HFF-Myc (cell line): Measurements from ENCODE around the gene CNOT8.

Experiments
- DNase-seq: peaks from one replicate; pipeline ENCODE4 v3.0.0-alpha.2; 2011; ENCODE audit warnings: low read depth; ENCODE audit errors: extremely low read depth
- H3K4me3 ChIP-seq: replicated peaks from 2 replicates; pipeline ENCODE4 v1.5.1; 2011; ENCODE audit warnings: low read depth, mild to moderate bottlenecking, control low read depth, low read length
- CTCF ChIP-seq: IDR thresholded peaks from 2 replicates; pipeline ENCODE4 v1.5.1; 2012; ENCODE audit warnings: mild to moderate bottlenecking, low read depth, low read length, control low read depth; ENCODE audit errors: missing control alignments

Gene CNOT8

GRCh38 chr5:154878642-154879335 is 20.4 kb downstream of the CNOT8 start:
- TF ChIP-seq CTCF: no peak
- no peak overlapping the region for H3K4me3 ChIP-seq
- DNase-seq: no peak

GRCh38 chr5:154881986-154882385 is 23.6 kb downstream of the CNOT8 start:
- no peak overlapping the region for H3K4me3 ChIP-seq
- no peak for DNase-seq
- no peak for TF ChIP-seq CTCF

GRCh38 chr5:154884424-154884823 is 26.0 kb downstream of the CNOT8 start:
- no peak for TF ChIP-seq CTCF
- DNase-seq: no peak
- H3K4me3 ChIP-seq: no peak overlapping the region

GRCh38 chr5:154885439-154885838 is 27.0 kb downstream of the CNOT8 start:
- no peak for TF ChIP-seq CTCF

GRCh38 chr5:154892369-154892771 is 33.9 kb downstream of the CNOT8 start:
- no peak for DNase-seq
- H3K4me3 ChIP-seq: no peak overlapping the region
- no peak for TF ChIP-seq CTCF

More at GRCh38 chr5:154885439-154885838, 27.0 kb downstream of the CNOT8 start:
- H3K4me3 ChIP-seq: no peak overlapping the region
- no peak for DNase-seq

GRCh38 chr5:154893381-154893780 is 35.0 kb downstream of the CNOT8 start:
- H3K4me3 ChIP-seq: no peak overlapping the region
- no peak for TF ChIP-seq CTCF
- DNase-seq: no peak
